Activated naive CD8-positive, alpha-beta T cell treated with anti-CD3 and anti-CD28 coated beads, Interleukin-2, amount 50 U/mL, for 16 hours (primary cell): ENCODE data around the gene PPM1G.

Source experiments
- DNase-seq: peaks from one replicate; pipeline ENCODE4 v3.0.0-alpha.2; 2020; ENCODE audit warnings: low read depth, low spot score

Gene PPM1G

DNA sequence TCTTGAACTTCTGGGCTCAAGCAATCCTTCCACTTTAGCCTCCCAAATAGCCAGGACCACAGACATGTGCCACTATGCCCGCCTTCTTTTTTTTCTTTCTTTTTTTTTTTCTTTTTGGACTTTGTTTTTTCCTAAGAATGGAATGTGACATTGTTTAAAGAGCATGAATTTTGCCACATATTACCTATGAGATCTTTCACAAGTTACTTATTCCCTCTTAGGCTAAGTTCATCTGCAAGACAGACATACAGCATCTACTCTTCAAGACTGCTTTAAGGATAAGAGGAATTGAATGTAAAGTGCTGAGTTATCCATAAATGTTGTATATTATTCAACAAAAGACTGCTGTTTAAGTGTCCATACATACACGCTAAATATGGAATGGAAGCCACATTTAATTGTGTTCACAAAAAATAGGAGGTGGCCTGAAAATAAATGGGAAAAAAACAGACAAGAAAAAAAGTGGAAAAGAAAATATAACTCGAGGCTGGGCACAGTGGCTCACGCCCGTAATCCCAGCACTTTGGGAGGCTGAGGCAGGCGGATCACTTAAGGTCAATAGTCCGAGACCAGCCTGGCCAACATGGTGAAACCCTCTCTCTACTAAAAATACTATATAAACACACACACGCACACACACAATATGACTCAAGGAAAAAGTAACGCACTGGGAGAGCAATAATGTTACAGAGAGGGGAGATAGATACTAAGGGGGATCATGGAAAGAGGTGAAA is 3.2 kb upstream of the PPM1G start:
- DNase-seq = no peak

GRCh38 chr2:27408601-27409320 is 630 bp downstream of the PPM1G start:
- DNase-seq = no peak

DNA sequence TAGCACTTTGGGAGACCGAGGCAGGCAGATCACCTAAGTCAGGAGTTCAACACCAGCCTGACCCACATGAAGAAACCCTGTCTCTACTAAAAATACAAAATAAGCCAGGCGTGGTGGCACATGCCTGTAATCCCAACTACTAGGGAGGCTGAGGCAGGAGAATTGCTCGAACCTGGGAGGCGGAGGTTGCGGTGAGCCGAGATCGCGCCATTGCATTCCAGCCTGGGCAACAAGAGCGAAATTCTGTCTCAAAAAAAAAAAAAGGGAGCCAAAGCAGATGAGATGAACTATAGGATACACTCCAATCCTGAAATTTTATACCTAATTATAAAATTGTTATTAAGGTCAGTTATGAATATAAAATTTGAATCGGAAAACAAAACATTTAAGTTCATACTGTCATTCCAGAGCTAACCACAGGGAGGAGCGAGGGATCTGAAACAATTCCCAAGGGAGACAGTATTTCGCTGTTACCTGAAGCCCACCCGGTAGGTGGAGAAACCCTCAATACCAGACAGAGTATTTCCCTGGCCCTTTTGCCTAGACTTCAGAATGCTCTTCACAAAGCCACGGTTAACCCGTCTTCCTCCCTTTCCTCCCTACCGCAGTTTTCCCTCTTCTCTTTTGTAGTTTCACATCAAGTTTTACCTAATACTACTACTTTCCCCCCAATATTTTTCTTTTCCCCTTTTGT is 1.4 kb downstream of the PPM1G start:
- DNase-seq = no peak

GRCh38 chr2:27400348-27401135 is 8.8 kb downstream of the PPM1G start:
- DNase-seq = no peak

DNA sequence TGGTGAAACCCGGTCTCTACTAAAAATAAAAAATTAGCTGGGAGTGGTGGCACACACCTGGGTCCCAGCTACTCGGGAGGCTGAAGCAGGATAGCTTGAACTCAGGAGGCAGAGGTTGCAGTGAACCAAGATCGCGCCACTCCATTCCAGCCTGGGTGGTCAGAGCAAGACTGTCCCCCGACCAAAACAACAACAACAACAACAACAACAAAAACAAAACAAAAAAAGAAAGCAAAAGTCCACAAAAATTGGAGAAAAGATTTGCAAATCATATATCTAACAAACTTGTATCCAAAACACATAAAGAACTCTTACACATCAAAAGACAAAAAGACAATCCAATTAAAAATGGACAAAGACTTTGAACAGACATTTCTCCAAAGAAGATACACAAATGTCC is 10.4 kb downstream of the PPM1G start:
- no peak for DNase-seq

- no peak for DNase-seq
Measured at GRCh38 chr2:27393225-27393624, 16.2 kb downstream of the PPM1G start.

DNA sequence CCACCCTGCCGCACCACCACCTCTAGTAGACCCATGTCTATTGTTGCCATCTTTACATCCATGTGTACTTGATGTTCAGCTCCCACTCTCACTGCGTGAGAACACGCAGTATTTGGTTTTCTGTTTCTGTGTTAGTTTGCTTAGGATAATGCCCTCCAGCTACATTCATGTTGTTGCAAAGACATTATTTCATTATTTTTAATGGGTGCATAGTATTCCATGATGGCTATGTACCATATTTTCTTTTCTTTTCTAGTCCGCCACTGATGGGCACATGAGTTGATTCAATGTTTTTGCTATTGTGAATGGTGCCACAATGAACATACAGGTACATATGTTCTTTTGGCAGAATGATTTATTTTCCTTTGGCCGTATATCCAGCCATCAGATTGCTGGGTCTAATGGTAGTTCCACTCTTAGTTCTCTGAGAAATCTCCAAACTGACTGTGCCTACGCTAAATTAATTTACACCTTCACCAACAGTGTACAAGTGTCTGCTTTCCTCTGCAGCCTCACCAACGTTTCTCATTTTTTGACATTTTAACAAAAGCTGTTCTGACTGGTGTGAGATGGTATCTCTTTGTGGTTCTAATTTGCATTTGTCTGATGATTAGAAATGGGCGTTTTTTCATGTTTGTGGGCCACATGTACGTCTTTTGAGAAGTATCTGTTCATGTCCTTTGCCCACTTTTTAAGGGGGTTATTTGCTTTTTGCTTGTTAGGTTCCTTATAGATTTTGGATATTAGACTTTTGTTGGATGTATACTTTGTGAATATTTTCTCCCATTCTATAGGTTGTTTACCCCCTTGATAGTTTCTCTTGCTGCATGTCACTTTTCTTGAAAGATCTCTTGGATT is 18.3 kb downstream of the PPM1G start:
- no peak for DNase-seq

DNA sequence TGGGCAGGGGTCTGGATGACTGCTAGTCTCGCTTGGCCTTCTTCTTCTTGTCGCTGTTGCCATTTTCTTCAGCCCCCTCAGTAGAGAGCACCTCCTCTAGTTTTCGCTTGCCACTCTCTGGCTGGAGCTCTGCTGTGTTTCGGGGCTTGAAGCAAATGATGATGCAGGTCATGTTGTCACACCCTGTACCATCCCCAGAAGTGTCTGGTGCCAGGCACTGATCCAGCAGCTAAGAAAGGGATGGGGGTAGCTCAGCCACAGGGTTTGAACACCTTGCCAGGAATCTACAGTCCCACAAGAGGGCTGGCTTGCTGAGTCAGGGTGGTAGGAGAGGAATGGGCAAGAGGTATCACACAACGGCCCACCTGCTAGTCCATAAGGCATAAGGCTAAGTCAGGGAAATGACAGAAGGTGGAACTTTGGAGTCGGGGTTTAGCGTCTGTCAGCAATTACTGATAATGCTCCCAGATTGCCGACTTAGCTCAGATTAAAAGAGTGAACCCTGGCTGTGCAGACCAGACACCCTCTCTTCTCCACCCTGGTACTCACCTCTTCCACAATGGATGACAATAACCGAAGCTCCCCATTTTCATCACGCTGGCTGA is 27.7 kb downstream of the PPM1G start:
- DNase-seq = no peak

GRCh38 chr2:27380626-27381545 is 28.5 kb downstream of the PPM1G start, which contains the start of gene ZNF513:
Gene ZNF513, minus strand, starts transcription at chr2:27380734. Its CDS starts 208 bp downstream, at chr2:27380526.
- DNase-seq = peak; percentile 69

GRCh38 chr2:27379836-27380625 is 29.4 kb downstream of the PPM1G start:
- no peak for DNase-seq

DNA sequence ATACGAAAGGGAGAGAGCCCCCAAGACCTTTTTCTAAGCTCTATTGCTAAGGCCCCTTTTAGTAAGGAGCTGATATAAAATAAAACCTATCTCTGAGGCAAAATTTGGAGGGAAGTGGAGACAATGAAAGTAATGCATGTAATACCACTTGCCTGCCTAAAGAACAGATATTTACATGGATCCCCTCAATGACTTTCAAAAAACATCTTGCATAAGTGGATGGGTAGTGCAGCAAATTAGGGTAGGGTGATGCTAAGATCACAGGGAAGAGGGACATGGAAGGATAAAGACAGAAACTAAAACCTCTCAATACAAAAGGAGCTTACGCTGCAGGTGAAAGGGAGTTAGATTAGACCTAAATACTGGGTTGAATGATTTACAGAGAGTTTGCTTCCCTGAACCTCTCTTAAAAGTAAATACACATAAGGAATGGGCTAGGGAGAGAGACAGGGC is 30.0 kb downstream of the PPM1G start:
- no peak for DNase-seq

- no peak for DNase-seq
Measured at GRCh38 chr2:27378809-27379290, 30.5 kb downstream of the PPM1G start.

- DNase-seq = no peak
Measured at GRCh38 chr2:27378096-27378808, 31.1 kb downstream of the PPM1G start.

DNA sequence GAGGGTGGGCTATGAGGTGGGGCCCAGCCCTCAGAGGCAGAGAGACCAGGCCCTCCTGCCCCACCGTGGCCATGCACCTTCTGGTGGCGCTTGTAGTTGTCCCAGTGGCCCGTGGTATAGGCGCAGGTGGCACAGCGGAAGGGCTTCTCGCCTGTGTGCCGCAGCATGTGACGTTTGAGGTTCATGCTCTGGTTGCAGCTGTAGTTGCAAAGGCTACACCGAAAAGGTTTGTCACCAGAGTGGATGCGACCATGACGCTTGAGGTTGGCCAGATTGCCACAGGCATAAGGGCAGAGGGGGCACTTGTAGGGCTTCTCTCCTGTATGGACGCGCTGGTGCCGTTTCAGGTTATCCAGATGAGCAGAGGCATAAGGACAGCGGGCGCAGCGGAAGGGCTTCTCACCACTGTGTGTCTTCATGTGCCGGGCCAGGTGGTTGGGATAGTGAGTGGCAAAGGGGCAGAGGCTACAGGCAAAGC is 31.7 kb downstream of the PPM1G start:
- DNase-seq = no peak

- DNase-seq = no peak
Measured at GRCh38 chr2:27376866-27377617, 32.3 kb downstream of the PPM1G start.

DNA sequence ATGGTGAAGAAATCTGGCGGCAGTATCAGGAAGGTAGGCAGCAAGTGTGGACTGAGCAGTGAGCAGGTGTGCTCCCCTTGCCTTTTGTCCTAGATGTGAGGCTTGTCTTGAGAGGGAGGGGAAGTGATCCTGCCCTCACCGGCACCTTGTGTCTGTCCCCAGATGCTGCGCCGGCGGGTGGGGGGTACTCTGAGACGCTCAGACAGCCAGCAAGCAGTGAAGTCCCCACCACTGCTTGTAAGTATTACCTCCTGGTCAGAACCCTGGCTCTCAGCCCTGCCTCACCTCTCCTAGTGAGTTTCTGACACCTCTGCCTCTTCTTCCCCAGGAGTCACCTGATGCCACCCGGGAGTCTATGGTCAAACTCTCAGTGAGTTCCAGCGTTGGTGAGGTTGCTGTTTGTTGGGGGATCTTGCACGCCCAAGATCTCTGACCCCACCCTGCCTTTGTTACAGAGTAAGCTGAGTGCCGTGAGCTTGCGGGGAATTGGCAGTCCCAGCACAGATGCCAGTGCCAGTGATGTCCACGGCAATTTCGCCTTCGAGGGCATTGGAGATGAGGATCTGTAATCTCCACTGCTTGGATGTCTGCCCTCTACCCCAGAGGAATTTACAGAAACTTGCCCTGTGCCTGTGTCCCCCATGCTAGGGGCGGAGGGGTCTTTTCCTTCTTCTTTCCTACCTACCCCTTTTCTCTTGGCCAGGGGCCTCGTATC is 33.1 kb downstream of the PPM1G start:
- no peak for DNase-seq
